HepG2 (cell line): ENCODE measurements around the gene GRHL3. TPM values are rescaled to one million over a fixed set of nuclear protein-coding genes. Genes with fewer than 3 reads are reported as not detected.

Experiments
- ATAC-seq: fragments of 200-7000 bp; cut with Tn5 transposase; 3 replicates; pipeline ENCODE4 v1.9.1; 2020; ENCODE audit warnings: mild to moderate bottlenecking, moderate library complexity
- BruUV-seq: library from RNA; stranded (reverse); fragments of 400-500 nt; replicated peaks from 2 replicates; lab custom pipeline; 2021; lab: Mats Ljungman, UMichigan
- CTCF ChIA-PET: fragments of 300-600 bp; formaldehyde crosslinking; extraction: SDS; loops from one replicate; lab custom pipeline; 2021; ENCODE audit warnings: low total read pairs, inconsistent platforms, low intra/inter-chr PET ratio; lab: Yijun Ruan, JAX
- POLR2A ChIA-PET: fragments of 350-600 bp; sonication (Branson Sonifier 250); formaldehyde crosslinking; loops from one replicate; lab custom pipeline; 2020; ENCODE audit warnings: antibody characterized with exemption, inconsistent platforms; lab: Yijun Ruan, JAX
- DNase-seq: peaks from one replicate; pipeline ENCODE4 v3.0.0-alpha.2; 2015; ENCODE audit warnings: low spot score
- FAIRE-seq: peaks from 3 replicates; lab custom pipeline; 2011; peaks lifted over from hg19 to GRCh38; lab: Jason Lieb, UNC
- H2AFZ ChIP-seq: one replicate; pipeline ENCODE4 v1.6.1; 2011; ENCODE audit warnings: low read length, inconsistent platforms
- H3K27ac ChIP-seq: fragments of 300-600 bp; 3 replicates; pipeline ENCODE4 v1.8.0; 2011; ENCODE audit warnings: mixed run types, mild to moderate bottlenecking, mixed read lengths, low read length, inconsistent platforms; ENCODE audit not compliant: insufficient read depth; ENCODE audit errors: extremely low read length
- H3K27me3 ChIP-seq, 2 experiments: fragments of 200-600 bp in 1 of 2; 2 replicates in 1 of 2; 3 replicates in 1 of 2; pipeline versions ENCODE4 v1.6.0 to v1.8.0; 2011; ENCODE audit warnings: low read length in 2 of 2, mild to moderate bottlenecking in 2 of 2, moderate library complexity in 2 of 2, inconsistent platforms in 1 of 2; ENCODE audit not compliant: insufficient read depth in 2 of 2, control insufficient read depth in 1 of 2
- H3K36me3 ChIP-seq, 2 experiments: fragments of 200-600 bp in 1 of 2; replicated peaks in 1 of 2; 2 replicates in 1 of 2; 3 replicates in 1 of 2; pipeline versions ENCODE4 v1.5.1 to v1.8.0; 2011; ENCODE audit warnings: low read length in 2 of 2, inconsistent platforms in 1 of 2; ENCODE audit not compliant: insufficient read depth in 2 of 2, control insufficient read depth in 1 of 2
- H3K4me1 ChIP-seq: 2 replicates; pipeline ENCODE4 v1.5.1; 2012; ENCODE audit warnings: low read length, inconsistent platforms; ENCODE audit not compliant: insufficient read depth
- H3K4me2 ChIP-seq: 2 replicates; pipeline ENCODE4 v1.6.0; 2011; ENCODE audit warnings: low read depth, low read length, inconsistent platforms
- H3K4me3 ChIP-seq, 3 experiments: fragments of 200-600 bp in 1 of 3; sonication (generic), shearing (Covaris generic) in 1 of 3; replicated peaks in 1 of 3; 2 replicates each; pipeline ENCODE4 v1.5.1; 2011 to 2016; ENCODE audit warnings: low read length in 3 of 3, inconsistent platforms in 2 of 3, low read depth in 2 of 3, mild to moderate bottlenecking in 2 of 3, control low read depth in 1 of 3, mixed read lengths in 1 of 3; ENCODE audit not compliant: insufficient read depth in 1 of 3
- H3K79me2 ChIP-seq: one replicate; pipeline ENCODE4 v1.6.1; 2011; ENCODE audit warnings: low read length, inconsistent platforms; ENCODE audit not compliant: insufficient read depth
- H3K9ac ChIP-seq: 2 replicates; pipeline ENCODE4 v1.6.0; 2011; ENCODE audit warnings: mild to moderate bottlenecking, low read depth, low read length, inconsistent platforms; ENCODE audit not compliant: insufficient read depth
- H3K9me3 ChIP-seq: 2 replicates; pipeline ENCODE4 v1.5.1; 2012; ENCODE audit warnings: mild to moderate bottlenecking, low read length
- H4K20me1 ChIP-seq: 2 replicates; pipeline ENCODE4 v1.6.0; 2011; ENCODE audit warnings: inconsistent platforms, mild to moderate bottlenecking, low read length, moderate library complexity; ENCODE audit not compliant: insufficient read depth
- CEBPG ChIP-seq: IDR thresholded peaks from 2 replicates; pipeline ENCODE4 v1.6.1; 2016
- ERF ChIP-seq: IDR thresholded peaks from 2 replicates; pipeline ENCODE4 v1.6.1; 2018; ENCODE audit warnings: missing biosample characterization, missing genetic modification reagents
- GATAD1 ChIP-seq: IDR thresholded peaks from 2 replicates; pipeline ENCODE4 v1.6.1; 2016; ENCODE audit warnings: missing genetic modification reagents, missing compliant biosample characterization
- HNRNPK ChIP-seq: fragments of 200-400 bp; formaldehyde crosslinking; IDR thresholded peaks from 2 replicates; pipeline ENCODE4 v1.6.1; 2018; ENCODE audit warnings: low read length, low read depth, moderate library complexity, mild to moderate bottlenecking; ENCODE audit not compliant: poor library complexity, severe bottlenecking
- KDM6A ChIP-seq: IDR thresholded peaks from 2 replicates; pipeline ENCODE4 v1.6.1; 2016; ENCODE audit warnings: low read depth
- KLF6 ChIP-seq: IDR thresholded peaks from 2 replicates; pipeline ENCODE4 v1.8.0; 2016; ENCODE audit warnings: missing biosample characterization, missing genetic modification reagents
- SAFB2 ChIP-seq: sonication (generic); formaldehyde crosslinking; IDR thresholded peaks from 2 replicates; pipeline ENCODE4 v1.5.1; 2020; ENCODE audit warnings: missing genetic modification reagents, low read depth, mild to moderate bottlenecking, borderline replicate concordance
- SMARCE1 ChIP-seq: fragments of 450-650 bp; IDR thresholded peaks from 2 replicates; pipeline ENCODE4 v1.6.1; 2017; ENCODE audit warnings: borderline replicate concordance
- SSRP1 ChIP-seq: IDR thresholded peaks from 2 replicates; pipeline ENCODE4 v1.6.1; 2016; ENCODE audit warnings: control low read depth
- ZNF160 ChIP-seq: sonication (generic); formaldehyde crosslinking; IDR thresholded peaks from 2 replicates; pipeline ENCODE4 v1.8.0; 2022; ENCODE audit warnings: mild to moderate bottlenecking, inconsistent platforms, missing genetic modification reagents
- ZNF430 ChIP-seq: sonication (generic); formaldehyde crosslinking; IDR thresholded peaks from 2 replicates; pipeline ENCODE4 v1.9.0; 2021; ENCODE audit warnings: mild to moderate bottlenecking, missing genetic modification reagents
- ZNF670 ChIP-seq: sonication (generic); formaldehyde crosslinking; IDR thresholded peaks from 2 replicates; pipeline ENCODE4 v1.8.0; 2022; ENCODE audit warnings: mild to moderate bottlenecking, missing genetic modification reagents, borderline replicate concordance
- WGBS: methylation state at CpG from one replicate; pipeline ENCODE4 v1.1.6; 2017; ENCODE audit warnings: low lambda C conversion rate; 5-methylcytosine and 5-hydroxymethylcytosine counted together
- in situ Hi-C: cut with HindIII; loops from 2 replicates; pipeline ENCODE4 v1.10.0; 2017; ENCODE audit warnings: low pct_unique_long_range_greater_than_20kb; ENCODE audit not compliant: extremely low pct_ligation_motif_present
- intact Hi-C: fragments of 100-400 bp; cut with micrococcal nuclease; formaldehyde crosslinking; loops from one replicate; pipeline ENCODE4 v1.10.0; 2022; ENCODE audit not compliant: unreplicated experiment
- polyA plus RNA-seq, 8 experiments: library from polyadenylated mRNA; depleted of rRNA in 3 of 8; stranded (reverse) in 7 of 8; unstranded in 1 of 8; fragments of >200 nt; fragmentation: Illumina TruSeq in 4 of 8; extraction: Trizol in 4 of 8; gene quantifications; 2 replicates each; pipeline versions ENCODE4 v1.2.1 to v1.2.3, GENCODE V29; 2011 to 2016; ENCODE audit warnings: low read depth in 4 of 8, missing spikeins in 1 of 8, mixed read lengths in 1 of 8; ENCODE audit not compliant: insufficient read depth in 1 of 8
- total RNA-seq, 5 experiments: library from RNA; depleted of rRNA; stranded (reverse); fragments of >200 nt; fragmentation: Illumina TruSeq; extraction: Trizol; gene quantifications; 2 replicates each; pipeline ENCODE4 v1.2.3, GENCODE V29; 2016; ENCODE audit warnings: low read depth in 1 of 5
- TF ChIP-seq, protein P1 (sequence below): sonication (generic); formaldehyde crosslinking; conservative IDR thresholded peaks from 2 replicates; pipeline ENCODE4 v1.4.0; 2020; ENCODE audit warnings: missing genetic modification reagents

GRHL3 gene
- total and polyA plus RNA-seq, 2 of the 13 experiments (the other 11 are each of a cell fraction or from before 2014, with no cell fraction given) = not detected

GRCh38 chr1:24364605-24364974, 45.4 kb downstream of the GRHL3 start:
- WGBS = 22% methylated on average over 2 of the region's 2 CpGs
- no TSS peak for BruUV-seq
- POLR2A ChIA-PET = no interaction called here
- intact Hi-C loops (no loop called here), in situ Hi-C loops (no loop called here)
- FAIRE-seq = no peak
- no peak for DNase-seq
- Histone ChIP-seq H3K27ac (no peak overlapping the region), H3K79me2 (no peaks in the 10 kb centered on the region), H2AFZ (no peak overlapping the region), H3K27me3 (no peaks in the 10 kb centered on the region), H3K9ac (no peak overlapping the region), H3K4me1 (no peaks in the 10 kb centered on the region), H3K4me3 (no peak overlapping the region), H3K4me2 (no peak overlapping the region), H4K20me1 (no peaks in the 10 kb centered on the region), H3K36me3 (no peaks in the 10 kb centered on the region), H3K9me3 (no peaks in the 10 kb centered on the region)
- CTCF ChIA-PET = no interaction called here
- ATAC-seq = no peak
- TF ChIP-seq GATAD1 (CRISPR knock-in tag) = no peak
- no peak for TF ChIP-seq ZNF430 (CRISPR knock-in tag)
- TF ChIP-seq ERF (CRISPR knock-in tag) = no peak

GRCh38 chr1:24364975-24365678, 46.0 kb downstream of the GRHL3 start:
- H3K4me1 ChIP-seq = no peaks in the 10 kb centered on the region
- FAIRE-seq = no peak
- ChIA-PET POLR2A (no interaction called here), CTCF (no interaction called here)
- H3K4me2 ChIP-seq = no peak overlapping the region
- intact Hi-C loops (no loop called here), in situ Hi-C loops (no loop called here)
- no peak overlapping the region for H3K4me3 ChIP-seq
- DNase-seq = no peak
- no peaks in the 10 kb centered on the region for H3K79me2 ChIP-seq
- 88% methylated on average over 7 of the region's 11 CpGs for WGBS
- no peak overlapping the region for H3K27ac ChIP-seq
- no peaks in the 10 kb centered on the region for H4K20me1 ChIP-seq
- no peak overlapping the region for H3K9ac ChIP-seq
- H3K27me3 ChIP-seq = no peaks in the 10 kb centered on the region
- no peak for ATAC-seq
- H3K9me3 ChIP-seq = no peaks in the 10 kb centered on the region
- no TSS peak for BruUV-seq
- no peak overlapping the region for H2AFZ ChIP-seq
- no peaks in the 10 kb centered on the region for H3K36me3 ChIP-seq
- TF ChIP-seq SMARCE1 (no peak), SAFB2 (no peak), SSRP1 (CRISPR knock-in tag) (no peak), CEBPG (no peak), ZNF670 (no peak), ZNF160 (no peak), KLF6 (CRISPR knock-in tag) (no peak), KDM6A (CRISPR knock-in tag) (no peak), HNRNPK (no peak)
- TF ChIP-seq, protein P1, sequence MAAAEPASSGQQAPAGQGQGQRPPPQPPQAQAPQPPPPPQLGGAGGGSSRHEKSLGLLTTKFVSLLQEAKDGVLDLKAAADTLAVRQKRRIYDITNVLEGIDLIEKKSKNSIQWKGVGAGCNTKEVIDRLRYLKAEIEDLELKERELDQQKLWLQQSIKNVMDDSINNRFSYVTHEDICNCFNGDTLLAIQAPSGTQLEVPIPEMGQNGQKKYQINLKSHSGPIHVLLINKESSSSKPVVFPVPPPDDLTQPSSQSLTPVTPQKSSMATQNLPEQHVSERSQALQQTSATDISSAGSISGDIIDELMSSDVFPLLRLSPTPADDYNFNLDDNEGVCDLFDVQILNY (CRISPR knock-in tag) = no peak
